NCI-H2227 (cell line): ENCODE data around the gene NXN.
A peak's percentile ranks its signal among the peaks of the same experiment; 100 is the strongest.

Experiments used
- DNase-seq: peaks from one replicate; lab custom pipeline; 2025; ENCODE audit not compliant: unreplicated experiment; lab: John Stamatoyannopoulos, UW

NXN gene

GRCh38 chr17:979539-980405 is at the start of gene NXN:
Gene NXN (minus strand): TSS chr17:979776.
- DNase-seq: peak; percentile 77

- DNase-seq: no peak
These were observed 47.5 kb upstream of the NXN start for GRCh38 chr17:1027044-1027443.

- DNase-seq: no peak
These were observed 47.0 kb upstream of the NXN start for GRCh38 chr17:1026599-1026975.

DNA sequence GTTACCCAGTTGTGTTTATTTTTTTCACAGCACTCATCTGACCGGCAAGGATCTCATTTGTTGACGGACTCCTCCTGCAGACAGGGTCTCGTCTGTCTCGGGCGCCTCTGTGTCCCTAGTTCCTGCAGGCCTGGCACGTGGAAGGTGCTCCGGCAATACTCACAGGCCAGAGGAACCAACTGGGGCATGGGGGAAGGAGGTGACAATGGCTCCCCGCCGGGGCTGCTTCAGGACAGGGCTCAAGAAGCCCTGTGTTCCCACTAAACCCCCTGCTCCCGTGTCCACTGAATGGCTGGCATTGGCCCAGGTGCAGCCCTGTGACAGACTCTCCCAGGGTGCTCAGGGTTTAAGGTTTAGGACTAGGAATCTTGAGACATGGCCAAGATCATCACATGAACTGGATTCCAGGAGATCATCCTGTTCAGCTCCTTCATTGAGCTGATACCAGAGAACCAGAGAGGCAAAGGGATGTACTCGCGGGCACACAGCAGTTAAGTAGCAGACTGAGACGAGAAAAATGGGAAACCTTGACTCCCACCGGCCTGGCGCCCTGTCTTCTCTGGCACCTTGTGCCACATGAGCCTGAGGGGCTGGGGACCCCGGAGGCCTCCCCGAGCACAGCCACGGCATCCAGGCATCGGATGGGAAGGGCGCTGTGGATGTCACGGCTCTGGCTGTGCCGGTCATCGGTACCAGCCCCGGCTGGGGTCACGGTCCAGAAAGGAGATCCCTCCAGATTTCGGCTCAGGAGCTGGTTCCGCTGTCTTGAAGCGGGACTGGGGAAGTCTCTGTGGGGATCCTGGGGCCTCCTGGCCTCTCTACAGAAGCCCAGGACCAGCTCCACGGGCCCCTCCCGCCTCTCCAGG is 46.4 kb upstream of the NXN start:
- DNase-seq: no peak

GRCh38 chr17:1024076-1024475 is 44.5 kb upstream of the NXN start:
- DNase-seq: no peak

DNA sequence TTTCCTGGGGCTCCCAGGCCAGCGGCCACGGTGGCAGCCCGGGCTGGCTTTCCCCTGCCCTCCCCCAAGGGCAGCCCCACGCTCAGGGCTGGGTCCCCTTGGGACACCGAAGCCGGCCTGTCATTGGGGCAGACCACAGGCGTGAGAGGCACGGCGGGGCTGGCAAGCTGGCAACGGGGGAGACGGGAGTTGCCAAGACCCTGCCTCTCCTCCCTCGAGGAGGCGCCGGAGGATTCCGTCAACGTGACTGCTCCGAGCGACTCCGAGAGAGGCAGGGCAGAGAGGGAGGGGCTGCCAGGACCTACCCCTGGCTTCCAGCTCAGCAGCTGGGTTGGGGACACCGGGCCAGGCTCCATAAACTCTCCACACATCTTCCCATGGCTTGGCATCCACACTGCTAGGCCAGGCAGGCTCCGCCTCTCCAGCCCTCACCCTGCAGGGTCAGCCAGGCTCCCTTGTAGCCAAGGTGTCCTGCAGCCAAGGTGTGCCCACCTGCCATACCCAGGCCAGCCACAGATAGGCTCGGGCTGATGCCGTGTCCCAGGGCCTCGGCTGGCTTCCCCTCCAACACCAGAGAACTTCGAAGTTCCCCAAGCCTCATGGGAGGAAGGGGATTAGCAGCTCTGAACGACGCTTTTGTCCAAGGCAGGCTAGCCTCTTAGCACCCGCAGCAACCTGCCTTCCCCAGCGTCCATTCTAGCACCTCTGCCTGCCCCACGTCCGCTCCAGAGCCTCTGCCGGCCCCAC is 42.9 kb upstream of the NXN start:
- no peak for DNase-seq

DNA sequence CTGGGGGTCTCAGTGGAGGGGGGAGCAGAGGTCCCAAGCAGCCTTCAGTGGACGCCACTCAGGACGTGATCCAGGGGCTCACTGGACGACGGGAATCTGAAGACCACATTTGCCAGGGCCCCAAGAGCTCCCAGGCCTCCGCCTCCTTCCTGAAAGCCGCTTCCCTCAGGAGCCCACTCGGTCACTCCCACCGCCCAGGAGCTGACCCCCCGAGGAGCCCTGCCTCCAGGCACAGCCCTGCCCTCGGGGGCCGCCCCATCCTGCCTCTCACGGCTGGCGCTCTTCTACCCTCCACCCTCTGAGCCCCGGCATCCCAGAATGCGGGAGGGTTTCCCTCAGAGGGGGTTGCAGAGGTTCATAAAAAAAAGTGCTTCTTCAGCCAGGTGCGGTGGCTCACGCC is 41.6 kb upstream of the NXN start:
- no peak for DNase-seq

DNA sequence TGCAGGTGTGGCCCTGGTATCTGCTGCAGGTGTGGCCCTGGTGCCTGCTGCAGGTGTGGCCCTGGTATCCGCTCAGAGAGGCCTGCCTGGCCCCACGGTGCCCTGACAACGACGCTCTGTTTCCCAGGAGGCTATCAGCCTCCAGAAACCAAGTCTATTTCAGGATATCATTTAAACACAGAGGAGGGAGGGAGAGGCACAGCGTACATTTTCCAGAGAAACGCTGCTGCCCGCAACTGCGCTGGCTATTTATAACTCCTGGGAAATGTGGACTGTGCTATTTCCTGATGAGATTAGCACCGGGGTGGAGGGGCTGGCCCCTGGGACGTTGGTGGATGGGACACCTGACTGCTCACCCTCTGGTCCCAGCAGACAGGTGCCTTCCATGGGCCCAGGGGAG is 39.9 kb upstream of the NXN start:
- DNase-seq: no peak

- DNase-seq: no peak
These were observed 39.0 kb upstream of the NXN start for GRCh38 chr17:1018547-1018946.

GRCh38 chr17:1013729-1014090 is 34.1 kb upstream of the NXN start:
- no peak for DNase-seq

- DNase-seq: no peak
These were observed 33.5 kb upstream of the NXN start for GRCh38 chr17:1012823-1013728.

DNA sequence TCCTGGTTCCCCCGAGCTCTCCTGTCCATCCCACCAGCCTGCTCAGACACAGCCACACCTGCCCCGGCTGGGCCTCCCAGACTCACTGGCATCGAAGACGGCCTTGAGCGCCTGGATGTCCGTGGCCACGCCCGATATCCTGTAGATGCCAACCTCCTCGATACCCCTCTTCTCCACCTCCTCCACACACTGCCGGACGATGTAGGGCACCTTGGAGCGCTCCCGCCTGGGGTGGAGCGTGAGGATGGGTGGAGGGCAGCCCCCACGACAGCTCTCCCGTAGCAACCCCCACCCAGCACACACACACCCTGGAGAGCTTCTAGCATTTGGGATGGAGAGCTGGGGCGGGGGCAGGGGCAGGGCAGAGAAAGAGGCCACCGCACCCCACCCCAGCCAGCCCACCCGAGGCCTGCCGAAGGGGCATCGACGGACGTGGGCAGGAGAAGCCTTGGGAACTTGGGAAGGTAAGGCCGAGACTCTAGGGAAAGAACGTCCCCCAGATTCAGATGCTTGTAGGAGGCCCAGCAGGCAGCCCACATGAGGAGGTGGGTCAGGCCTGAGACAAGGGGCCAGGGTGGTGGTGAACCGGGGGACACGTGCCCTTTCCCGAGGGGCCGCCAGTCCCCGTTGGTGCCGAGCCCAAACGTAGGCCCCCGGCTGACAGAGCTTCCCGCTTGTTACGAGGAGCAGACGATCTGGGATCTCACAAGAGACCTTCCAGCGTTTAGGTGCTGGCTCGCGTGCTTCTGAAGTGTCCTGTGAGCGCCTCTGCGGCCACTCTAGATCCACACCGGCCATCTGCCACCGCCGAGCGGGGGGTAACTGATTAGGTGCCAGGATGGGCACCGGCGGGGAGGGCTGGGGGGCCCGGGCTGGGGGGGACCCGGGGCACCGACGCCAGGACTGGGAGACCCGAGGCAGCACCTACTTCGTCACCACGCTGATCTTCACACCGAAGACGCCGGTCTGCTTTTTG is 32.5 kb upstream of the NXN start:
- no peak for DNase-seq

GRCh38 chr17:1011138-1011537 is 31.6 kb upstream of the NXN start:
- DNase-seq: no peak

DNA sequence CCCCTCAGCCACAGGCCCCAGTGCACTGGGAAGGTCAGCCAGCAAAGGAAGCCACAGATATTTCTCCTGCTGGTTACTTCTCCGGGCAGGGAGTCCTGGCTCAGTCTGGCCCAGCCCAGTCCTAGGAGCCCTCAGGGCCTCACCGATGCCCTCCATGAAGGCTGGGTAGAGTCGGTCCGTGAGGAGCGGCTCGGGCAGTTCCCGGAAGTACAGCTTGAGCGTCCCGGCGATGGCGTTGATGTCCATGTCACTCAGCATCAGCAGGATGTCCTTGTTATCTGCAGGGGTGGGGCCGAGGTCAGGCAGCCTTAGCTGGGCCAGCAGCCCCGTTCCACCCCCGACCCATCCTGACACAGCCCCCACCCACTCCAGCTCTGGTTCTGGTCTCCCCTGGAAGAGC is 31.0 kb upstream of the NXN start:
- no peak for DNase-seq

- DNase-seq: no peak
These were observed 30.5 kb upstream of the NXN start for GRCh38 chr17:1010086-1010450.

DNA sequence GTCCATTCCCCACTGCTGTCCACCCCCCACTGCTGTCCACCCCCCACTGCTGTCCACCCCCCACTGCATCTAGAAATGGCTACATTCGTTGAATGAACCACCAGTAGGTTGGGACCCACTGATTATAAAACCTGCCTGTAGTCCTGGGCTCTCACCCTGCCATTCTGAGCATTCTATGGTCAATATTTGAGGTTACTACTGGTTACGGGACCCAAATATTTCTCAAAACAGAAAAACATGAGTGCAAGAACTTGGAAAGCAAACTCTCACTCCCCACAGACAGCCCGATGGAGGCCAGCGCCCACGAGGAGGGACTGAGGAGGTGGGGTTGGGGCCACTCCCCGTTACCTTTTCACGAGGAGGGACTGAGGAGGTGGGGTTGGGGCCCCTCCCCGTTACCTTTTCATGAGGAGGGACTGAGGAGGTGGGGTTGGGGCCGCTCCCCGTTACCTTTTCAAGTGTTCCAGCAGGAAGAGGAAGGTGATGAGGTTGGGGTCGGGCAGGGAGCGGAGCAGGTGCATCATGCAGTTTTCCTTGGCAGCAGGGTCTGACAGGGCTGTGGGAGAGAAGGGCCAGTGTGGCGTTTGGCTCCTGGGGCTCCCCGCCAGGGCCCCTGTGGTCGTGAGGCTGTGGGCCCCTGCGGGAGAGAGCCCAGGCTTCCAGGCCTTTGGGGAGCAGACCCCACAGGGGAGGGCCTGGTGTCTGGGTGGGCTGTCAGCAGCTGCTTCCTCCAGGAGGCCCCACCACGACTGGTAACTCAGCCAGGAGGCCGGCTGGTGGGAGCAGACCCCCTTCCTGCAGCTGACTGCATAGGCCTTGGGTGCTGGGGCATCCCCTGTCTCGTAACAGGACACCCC is 29.9 kb upstream of the NXN start:
- no peak for DNase-seq

GRCh38 chr17:1008008-1008761 is 28.6 kb upstream of the NXN start:
- no peak for DNase-seq
